HG02885 (cell line): Measurements from ENCODE around the gene ZP2.
"Not testable (repeated sequence)": the region's sequence is repeated elsewhere in the genome, so short reads cannot be mapped to it uniquely, and the experiment has no call there.

Source experiments
- ATAC-seq: cut with Tn5 transposase; IDR thresholded peaks from one replicate; pipeline ENCODE4 v1.9.1; 2021; ENCODE audit warnings: mild to moderate bottlenecking; ENCODE audit not compliant: unreplicated experiment, poor library complexity

ZP2 gene

GRCh38 chr16:21218153-21218552 is 6.8 kb upstream of the ZP2 start:
- no peak for ATAC-seq

DNA sequence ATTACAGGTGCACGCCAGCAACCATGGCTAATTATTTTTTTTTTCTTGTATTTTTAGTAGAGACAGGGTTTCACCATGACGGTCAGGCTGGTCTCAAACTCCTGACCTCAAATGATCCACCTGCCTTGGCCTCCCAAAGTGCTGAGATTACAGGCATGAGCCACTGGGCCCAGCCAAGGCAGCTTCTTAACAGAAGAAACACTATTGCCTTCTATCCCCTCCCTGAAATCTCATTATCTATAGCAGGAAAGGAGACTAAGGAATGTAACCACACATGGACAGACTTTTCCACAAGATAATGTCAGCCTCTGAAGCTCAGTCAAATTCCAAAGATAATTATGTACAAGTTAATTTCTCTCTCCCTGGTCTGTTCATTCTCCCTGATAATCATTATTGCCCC is 5.7 kb upstream of the ZP2 start:
- ATAC-seq: no peak

DNA sequence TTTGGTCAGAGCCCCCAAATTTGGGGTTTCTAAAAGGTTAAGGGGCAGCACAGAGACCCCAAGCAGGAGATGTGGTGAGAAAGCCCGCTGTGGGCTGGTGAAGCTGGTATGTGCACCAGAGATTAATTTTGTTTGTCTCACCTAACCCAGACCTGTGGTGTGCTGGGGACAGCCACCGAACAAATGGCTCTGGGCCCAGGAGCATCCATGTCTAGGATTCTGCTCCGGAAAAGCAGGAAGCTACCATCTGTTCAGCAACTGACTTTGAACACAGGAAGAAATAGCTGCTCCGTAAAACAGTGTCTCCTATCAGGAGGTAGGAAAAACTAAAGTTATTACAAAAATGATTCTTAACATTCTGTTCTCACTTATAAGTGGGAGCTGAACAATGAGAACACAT is 2.7 kb upstream of the ZP2 start:
- ATAC-seq: no peak

GRCh38 chr16:21208446-21209230 is 2.7 kb downstream of the ZP2 start:
- ATAC-seq: no peak

DNA sequence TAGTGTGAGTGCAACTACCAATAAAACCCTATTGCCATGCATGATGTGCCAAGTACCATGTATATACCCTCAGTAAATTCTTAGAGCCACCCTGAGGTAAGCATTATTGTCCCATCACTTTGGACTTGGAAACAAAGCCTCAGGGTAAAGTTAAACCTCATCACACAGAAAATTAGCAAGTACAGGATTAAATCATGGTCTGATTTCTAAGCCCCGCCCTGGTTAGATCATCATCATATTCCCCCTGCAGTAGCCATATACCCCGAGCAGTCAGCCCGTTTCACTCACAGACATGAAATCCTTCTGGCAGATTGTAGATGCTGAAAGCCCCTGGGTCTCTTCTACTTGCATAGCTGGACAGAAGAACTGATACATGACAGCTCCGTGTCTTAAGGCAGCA is 4.8 kb downstream of the ZP2 start:
- ATAC-seq: no peak

DNA sequence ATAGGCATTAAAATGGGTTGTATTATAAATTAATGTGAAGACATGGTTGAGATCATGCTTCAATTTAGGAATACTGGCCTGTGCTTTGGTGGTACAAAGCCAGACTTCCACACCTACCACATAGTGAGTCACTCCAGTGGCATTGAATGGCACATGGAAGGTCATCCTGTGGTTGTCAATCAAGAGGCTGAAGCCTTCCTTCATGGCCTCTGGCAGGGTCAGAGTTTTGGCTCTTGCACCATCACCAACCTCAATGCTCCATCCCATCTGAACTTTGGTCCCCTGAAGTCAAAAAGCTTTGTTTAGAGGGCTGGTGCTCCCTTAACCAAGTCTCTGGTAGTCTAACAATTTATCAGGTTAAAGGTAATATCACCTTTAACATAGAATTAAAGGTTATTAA is 6.1 kb downstream of the ZP2 start:
- ATAC-seq: no peak

DNA sequence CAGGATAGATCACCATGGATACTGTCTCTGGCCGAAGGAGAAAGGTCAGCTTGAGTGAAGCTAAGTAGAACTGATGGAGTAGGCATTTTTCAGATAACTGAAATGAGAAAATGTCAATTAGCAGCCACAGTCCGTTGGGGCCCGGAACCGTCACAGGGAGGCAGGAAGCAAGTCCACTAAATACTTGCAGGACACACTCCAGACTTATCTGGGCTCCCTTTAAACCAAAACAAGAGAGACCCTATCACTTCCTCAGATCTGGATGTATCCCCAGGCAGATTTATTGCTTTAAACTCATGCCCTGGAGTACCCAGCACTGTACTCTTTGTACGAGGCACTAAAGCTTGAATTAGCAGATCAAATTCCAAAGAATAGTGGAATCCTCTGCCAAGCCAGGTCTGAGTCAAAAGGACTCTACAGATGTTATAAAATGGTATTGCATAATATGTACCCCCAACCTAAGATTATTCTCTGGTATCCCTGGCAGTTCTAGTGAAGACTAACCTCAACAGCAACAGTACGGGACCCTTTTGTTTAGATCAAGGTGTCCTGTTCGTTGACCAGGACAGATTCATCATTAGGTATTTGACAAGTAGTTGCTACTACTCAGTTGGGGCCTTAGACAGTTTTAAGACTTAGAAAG is 8.1 kb downstream of the ZP2 start:
- no peak for ATAC-seq

- no peak for ATAC-seq
Measured at GRCh38 chr16:21199607-21200218, 11.7 kb downstream of the ZP2 start.

GRCh38 chr16:21197621-21198020 is 13.8 kb downstream of the ZP2 start:
- no peak for ATAC-seq

- no peak for ATAC-seq
Measured at GRCh38 chr16:21197112-21197511, 14.3 kb downstream of the ZP2 start.

GRCh38 chr16:21195330-21195729 is 16.0 kb downstream of the ZP2 start:
- not testable (repeated sequence) for ATAC-seq

GRCh38 chr16:21194771-21195301 is 16.5 kb downstream of the ZP2 start:
- no peak for ATAC-seq

DNA sequence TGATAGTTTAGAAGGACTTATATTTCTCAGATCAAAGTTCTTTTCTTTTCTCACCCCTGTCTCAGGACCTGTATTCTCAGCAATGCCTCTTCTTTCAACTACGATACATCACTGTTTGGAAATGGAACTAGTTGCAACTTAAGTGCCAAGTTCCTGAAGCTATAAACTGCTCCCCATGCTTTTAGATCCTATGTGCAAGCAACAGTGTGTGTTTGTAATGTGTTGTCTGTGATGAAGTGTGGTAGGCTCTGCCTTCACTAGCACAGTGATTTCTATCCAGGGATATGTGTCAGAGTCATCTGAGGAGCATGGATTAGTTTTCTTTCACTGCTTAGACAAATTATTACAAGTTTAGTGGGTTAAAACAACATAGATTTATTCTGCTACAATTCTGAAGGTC is 18.4 kb downstream of the ZP2 start:
- ATAC-seq: no peak

GRCh38 chr16:21190599-21190998 is 20.8 kb downstream of the ZP2 start:
- no peak for ATAC-seq

GRCh38 chr16:21190013-21190412 is 21.4 kb downstream of the ZP2 start:
- ATAC-seq: no peak

DNA sequence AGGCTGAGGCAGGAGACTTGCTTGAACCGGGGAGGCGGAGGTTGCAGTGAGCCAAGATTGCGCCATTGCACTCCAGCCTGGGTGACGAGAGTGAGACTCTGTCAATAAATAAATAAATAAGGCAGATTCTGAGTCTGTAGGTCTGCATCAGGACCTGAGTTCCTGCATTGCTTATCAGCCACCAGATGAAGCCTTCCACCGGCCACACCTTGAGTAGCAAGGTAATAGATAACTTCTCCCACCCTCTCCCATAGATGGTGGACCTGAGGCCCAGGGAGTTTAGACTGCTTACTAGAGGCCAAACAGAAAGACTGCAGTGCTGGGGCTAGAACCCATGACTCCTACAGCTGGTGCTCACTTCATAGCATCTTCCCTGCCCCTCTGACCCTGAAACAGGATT is 22.1 kb downstream of the ZP2 start:
- ATAC-seq: no peak

GRCh38 chr16:21186326-21186691 is 25.1 kb downstream of the ZP2 start:
- ATAC-seq: no peak

GRCh38 chr16:21185659-21186325 is 25.6 kb downstream of the ZP2 start:
- no peak for ATAC-seq

DNA sequence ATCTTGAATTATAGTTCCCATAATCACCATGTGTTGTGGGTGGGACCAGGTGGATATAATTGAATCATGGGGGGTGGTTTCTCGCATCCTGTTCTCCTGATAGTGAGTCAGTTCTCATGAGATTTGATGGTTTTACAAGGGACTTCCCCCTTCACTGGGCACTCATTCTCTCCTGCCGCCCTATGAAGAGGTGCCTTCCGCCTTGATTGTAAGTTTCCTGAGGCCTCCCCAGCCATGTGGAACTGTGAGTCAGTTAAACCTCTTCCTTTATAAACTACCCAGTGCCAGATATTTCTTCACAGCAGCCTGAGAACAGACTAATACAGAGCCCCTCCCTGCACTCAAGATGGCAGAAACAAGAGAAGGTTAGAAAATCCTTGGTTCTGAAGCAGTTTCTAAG is 26.5 kb downstream of the ZP2 start:
- ATAC-seq: no peak

- no peak for ATAC-seq
Measured at GRCh38 chr16:21183995-21184394, 27.4 kb downstream of the ZP2 start.

DNA sequence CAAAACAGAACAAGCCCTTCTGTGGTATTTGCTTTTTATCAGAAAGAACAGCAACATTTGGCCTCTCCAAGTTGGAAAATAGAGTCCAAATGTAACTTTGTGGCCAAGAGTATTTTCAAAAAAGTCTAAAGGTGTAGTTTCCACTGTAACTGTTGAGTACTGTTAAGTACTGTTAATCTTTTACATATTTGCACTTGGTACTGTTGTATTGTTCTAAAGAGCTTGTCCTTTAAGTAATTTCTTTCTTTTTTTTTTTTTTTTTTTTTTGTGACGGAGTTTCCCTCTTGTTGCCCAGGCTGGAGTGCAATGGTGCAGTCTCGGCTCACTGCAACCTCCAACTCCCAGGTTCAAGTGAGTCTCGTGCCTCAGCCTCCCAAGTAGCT is 31.4 kb downstream of the ZP2 start:
- ATAC-seq: no peak
